ENCODE measurements around the gene MRRF.
A peak's percentile ranks its signal among the peaks of the same experiment; 100 is the strongest.
"Not testable (repeated sequence)": the region's sequence is repeated elsewhere in the genome, so short reads cannot be mapped to it uniquely, and the experiment has no call there.

Gene MRRF

GRCh38 chr9:122350577-122351355 lies 86.1 kb downstream of the MRRF start:
- Histone ChIP-seq H3K27me3 (replicated peaks; ENCODE audit: control insufficient read depth, insufficient read depth, low read length, poor library complexity, severe bottlenecking) (peaks cover 12% of the 10 kb centered on the region), H3K4me3 (ENCODE audit: insufficient read depth, low read depth, low read length, poor library complexity, severe bottlenecking) (no peak overlapping the region), H3K4me1 (ENCODE audit: control insufficient read depth, insufficient read depth, low read length, poor library complexity, severe bottlenecking) (no peaks in the 10 kb centered on the region), H3K27ac (ENCODE audit: insufficient read depth, low read length, poor library complexity, severe bottlenecking) (no peak overlapping the region), H3K9me3 (ENCODE audit: control insufficient read depth, low read length) (no peaks in the 10 kb centered on the region), H3K36me3 (ENCODE audit: control insufficient read depth, insufficient read depth, low read length) (no peaks in the 10 kb centered on the region)
- DNase-seq, result peak; percentile 44 to 62 (median 54)

- no peaks in the 10 kb centered on the region for H3K9me3 ChIP-seq (ENCODE audit: control insufficient read depth, low read length)
- H3K36me3 ChIP-seq (ENCODE audit: control insufficient read depth, insufficient read depth, low read length), result no peaks in the 10 kb centered on the region
- no peaks in the 10 kb centered on the region for H3K27me3 ChIP-seq (replicated peaks; ENCODE audit: control insufficient read depth, insufficient read depth, low read length, poor library complexity, severe bottlenecking)
- no peak overlapping the region for H3K4me3 ChIP-seq (ENCODE audit: insufficient read depth, low read depth, low read length, poor library complexity, severe bottlenecking)
- no peak for DNase-seq
- no peaks in the 10 kb centered on the region for H3K4me1 ChIP-seq (ENCODE audit: control insufficient read depth, insufficient read depth, low read length, poor library complexity, severe bottlenecking)
- H3K27ac ChIP-seq (ENCODE audit: insufficient read depth, low read length, poor library complexity, severe bottlenecking), result no peak overlapping the region
These were observed 90.0 kb downstream of the MRRF start for GRCh38 chr9:122354536-122355199.

GRCh38 chr9:122355336-122355875 lies 90.7 kb downstream of the MRRF start:
- no peak overlapping the region for H3K27ac ChIP-seq (ENCODE audit: insufficient read depth, low read length, poor library complexity, severe bottlenecking)
- no peaks in the 10 kb centered on the region for H3K4me1 ChIP-seq (ENCODE audit: control insufficient read depth, insufficient read depth, low read length, poor library complexity, severe bottlenecking)
- no peaks in the 10 kb centered on the region for H3K36me3 ChIP-seq (ENCODE audit: control insufficient read depth, insufficient read depth, low read length)
- H3K9me3 ChIP-seq (ENCODE audit: control insufficient read depth, low read length), result no peaks in the 10 kb centered on the region
- DNase-seq, result no peak
- no peak overlapping the region for H3K4me3 ChIP-seq (ENCODE audit: insufficient read depth, low read depth, low read length, poor library complexity, severe bottlenecking)
- H3K27me3 ChIP-seq (replicated peaks; ENCODE audit: control insufficient read depth, insufficient read depth, low read length, poor library complexity, severe bottlenecking), result no peaks in the 10 kb centered on the region

GRCh38 chr9:122356627-122357026 lies 91.9 kb downstream of the MRRF start:
- H3K4me3 ChIP-seq (ENCODE audit: insufficient read depth, low read depth, low read length, poor library complexity, severe bottlenecking), result no peak overlapping the region
- no peaks in the 10 kb centered on the region for H3K27me3 ChIP-seq (replicated peaks; ENCODE audit: control insufficient read depth, insufficient read depth, low read length, poor library complexity, severe bottlenecking)
- H3K4me1 ChIP-seq (ENCODE audit: control insufficient read depth, insufficient read depth, low read length, poor library complexity, severe bottlenecking), result no peaks in the 10 kb centered on the region
- H3K36me3 ChIP-seq (ENCODE audit: control insufficient read depth, insufficient read depth, low read length), result no peaks in the 10 kb centered on the region
- H3K9me3 ChIP-seq (ENCODE audit: control insufficient read depth, low read length), result no peaks in the 10 kb centered on the region
- H3K27ac ChIP-seq (ENCODE audit: insufficient read depth, low read length, poor library complexity, severe bottlenecking), result no peak overlapping the region
- DNase-seq, result no peak

GRCh38 chr9:122360891-122361290 lies 96.2 kb downstream of the MRRF start:
- Histone ChIP-seq H3K4me3 (ENCODE audit: insufficient read depth, low read depth, low read length, poor library complexity, severe bottlenecking) (no peak overlapping the region), H3K4me1 (ENCODE audit: control insufficient read depth, insufficient read depth, low read length, poor library complexity, severe bottlenecking) (no peaks in the 10 kb centered on the region)

GRCh38 chr9:122363131-122363530 lies 98.4 kb downstream of the MRRF start:
- not testable (repeated sequence) for H3K36me3 ChIP-seq (ENCODE audit: control insufficient read depth, insufficient read depth, low read length); H3K9me3 ChIP-seq (ENCODE audit: control insufficient read depth, low read length); H3K4me3 ChIP-seq (ENCODE audit: insufficient read depth, low read depth, low read length, poor library complexity, severe bottlenecking); H3K27ac ChIP-seq (ENCODE audit: insufficient read depth, low read length, poor library complexity, severe bottlenecking); H3K4me1 ChIP-seq (ENCODE audit: control insufficient read depth, insufficient read depth, low read length, poor library complexity, severe bottlenecking); H3K27me3 ChIP-seq (replicated peaks; ENCODE audit: control insufficient read depth, insufficient read depth, low read length, poor library complexity, severe bottlenecking); DNase-seq

More at GRCh38 chr9:122360891-122361290, 96.2 kb downstream of the MRRF start:
- Histone ChIP-seq H3K27me3 (replicated peaks; ENCODE audit: control insufficient read depth, insufficient read depth, low read length, poor library complexity, severe bottlenecking) (no peaks in the 10 kb centered on the region), H3K27ac (ENCODE audit: insufficient read depth, low read length, poor library complexity, severe bottlenecking) (no peak overlapping the region), H3K9me3 (ENCODE audit: control insufficient read depth, low read length) (no peaks in the 10 kb centered on the region), H3K36me3 (ENCODE audit: control insufficient read depth, insufficient read depth, low read length) (no peaks in the 10 kb centered on the region)
- no peak for DNase-seq

- no peaks in the 10 kb centered on the region for H3K36me3 ChIP-seq (ENCODE audit: control insufficient read depth, insufficient read depth, low read length)
- H3K4me1 ChIP-seq (ENCODE audit: control insufficient read depth, insufficient read depth, low read length, poor library complexity, severe bottlenecking), result no peaks in the 10 kb centered on the region
- no peaks in the 10 kb centered on the region for H3K27me3 ChIP-seq (replicated peaks; ENCODE audit: control insufficient read depth, insufficient read depth, low read length, poor library complexity, severe bottlenecking)
- H3K27ac ChIP-seq (ENCODE audit: insufficient read depth, low read length, poor library complexity, severe bottlenecking), result no peak overlapping the region
- H3K9me3 ChIP-seq (ENCODE audit: control insufficient read depth, low read length), result no peaks in the 10 kb centered on the region
- no peak overlapping the region for H3K4me3 ChIP-seq (ENCODE audit: insufficient read depth, low read depth, low read length, poor library complexity, severe bottlenecking)
- no peak for DNase-seq
These were observed 99.6 kb downstream of the MRRF start for GRCh38 chr9:122364117-122364782.

GRCh38 chr9:122364783-122365150 lies 100.1 kb downstream of the MRRF start:
- no peak for DNase-seq
- Histone ChIP-seq H3K9me3 (ENCODE audit: control insufficient read depth, low read length) (no peaks in the 10 kb centered on the region), H3K27me3 (replicated peaks; ENCODE audit: control insufficient read depth, insufficient read depth, low read length, poor library complexity, severe bottlenecking) (no peaks in the 10 kb centered on the region), H3K4me1 (ENCODE audit: control insufficient read depth, insufficient read depth, low read length, poor library complexity, severe bottlenecking) (no peaks in the 10 kb centered on the region), H3K4me3 (ENCODE audit: insufficient read depth, low read depth, low read length, poor library complexity, severe bottlenecking) (no peak overlapping the region), H3K36me3 (ENCODE audit: control insufficient read depth, insufficient read depth, low read length) (no peaks in the 10 kb centered on the region), H3K27ac (ENCODE audit: insufficient read depth, low read length, poor library complexity, severe bottlenecking) (no peak overlapping the region)

GRCh38 chr9:122366074-122366660 lies 101.5 kb downstream of the MRRF start:
- Histone ChIP-seq H3K27ac (ENCODE audit: insufficient read depth, low read length, poor library complexity, severe bottlenecking) (no peak overlapping the region), H3K4me1 (ENCODE audit: control insufficient read depth, insufficient read depth, low read length, poor library complexity, severe bottlenecking) (peaks cover 3% of the 10 kb centered on the region), H3K9me3 (ENCODE audit: control insufficient read depth, low read length) (no peaks in the 10 kb centered on the region), H3K27me3 (replicated peaks; ENCODE audit: control insufficient read depth, insufficient read depth, low read length, poor library complexity, severe bottlenecking) (no peaks in the 10 kb centered on the region), H3K4me3 (ENCODE audit: insufficient read depth, low read depth, low read length, poor library complexity, severe bottlenecking) (no peak overlapping the region), H3K36me3 (ENCODE audit: control insufficient read depth, insufficient read depth, low read length) (no peaks in the 10 kb centered on the region)
- no peak for DNase-seq
